Mucosa of gallbladder (tissue), 1 donor: Measurements from ENCODE around the gene PIKFYVE. TPM values are rescaled to one million over a fixed set of nuclear protein-coding genes. Genes with fewer than 3 reads are reported as not detected.
"Not testable (repeated sequence)": the region's sequence is repeated elsewhere in the genome, so short reads cannot be mapped to it uniquely, and the experiment has no call there.

Source experiments
- DNase-seq: peaks from one replicate; pipeline ENCODE4 v3.0.0-alpha.2; 2020; ENCODE audit warnings: low spot score
- total RNA-seq: library from RNA; stranded (reverse); gene quantifications from one replicate; pipeline ENCODE4 v1.2.1, GENCODE V29; 2021
- donor health status: DM: no; HTN: no; CAD: no.

Gene PIKFYVE
- total RNA-seq, 1 donor from 2014 or later, result 23.3 TPM

- DNase-seq, result no peak
Measured at GRCh38 chr2:208363485-208363884, 97.4 kb downstream of the PIKFYVE start.

GRCh38 chr2:208366215-208367127, 100.4 kb downstream of the PIKFYVE start:
- DNase-seq, result no peak

GRCh38 chr2:208369091-208369490, 103.0 kb downstream of the PIKFYVE start:
- no peak for DNase-seq

- no peak for DNase-seq
Measured at GRCh38 chr2:208370881-208371633, 105.0 kb downstream of the PIKFYVE start.

- DNase-seq, result no peak
Measured at GRCh38 chr2:208371634-208371935, 105.5 kb downstream of the PIKFYVE start.

GRCh38 chr2:208373460-208374089, 107.5 kb downstream of the PIKFYVE start:
- peak; percentile 33 for DNase-seq

- DNase-seq, result no peak
Measured at GRCh38 chr2:208375491-208376068, 109.5 kb downstream of the PIKFYVE start.

GRCh38 chr2:208377344-208377860, 111.3 kb downstream of the PIKFYVE start:
- DNase-seq, result not testable (repeated sequence)

GRCh38 chr2:208379192-208379591, 113.1 kb downstream of the PIKFYVE start:
- DNase-seq, result no peak

GRCh38 chr2:208384637-208385036, 118.6 kb downstream of the PIKFYVE start:
- DNase-seq, result no peak

GRCh38 chr2:208386541-208386940, 120.5 kb downstream of the PIKFYVE start:
- no peak for DNase-seq

GRCh38 chr2:208389940-208390339, 123.9 kb downstream of the PIKFYVE start:
- DNase-seq, result no peak

- DNase-seq, result no peak
Measured at GRCh38 chr2:208392300-208392699, 126.2 kb downstream of the PIKFYVE start.

- not testable (repeated sequence) for DNase-seq
Measured at GRCh38 chr2:208396796-208397195, 130.7 kb downstream of the PIKFYVE start.

GRCh38 chr2:208399201-208399600, 133.1 kb downstream of the PIKFYVE start:
- DNase-seq, result no peak

- DNase-seq, result no peak
Measured at GRCh38 chr2:208406474-208407451, 140.7 kb downstream of the PIKFYVE start, which contains the start of gene PTH2R. Gene PTH2R, plus strand, starts transcription at chr2:208406792. Its CDS starts 252 bp downstream, at chr2:208407044.

GRCh38 chr2:208407667-208408066, 141.6 kb downstream of the PIKFYVE start:
- no peak for DNase-seq
